Sigmoid colon (tissue), 7 donors: ENCODE data around the gene SKP2. TPM values are rescaled to one million over a fixed set of nuclear protein-coding genes. Genes with fewer than 3 reads are reported as not detected.

ENCODE experiments used
- DNase-seq: peaks from one replicate; pipeline ENCODE4 v3.0.0-alpha.2; 2019
- H3K27ac ChIP-seq, 4 donors: fragments of 200-600 bp; sonication (generic); one replicate each; pipeline ENCODE4 v1.5.1; 2016 to 2019; ENCODE audit warnings: mild to moderate bottlenecking in 1 of 4
- H3K27me3 ChIP-seq, 3 donors: fragments of 200-600 bp; sonication (generic); one replicate each; pipeline ENCODE4 v1.5.1; 2019; ENCODE audit warnings: mild to moderate bottlenecking in 1 of 3
- H3K36me3 ChIP-seq, 4 donors: fragments of 200-600 bp; sonication (generic); one replicate each; pipeline ENCODE4 v1.5.1; 2016 to 2019
- H3K4me1 ChIP-seq, 4 donors: fragments of 200-600 bp; sonication (generic); one replicate each; pipeline ENCODE4 v1.5.1; 2017 to 2019
- H3K4me3 ChIP-seq, 4 donors: fragments of 200-600 bp; sonication (generic); one replicate each; pipeline ENCODE4 v1.5.1; 2017 to 2019; ENCODE audit warnings: mild to moderate bottlenecking in 2 of 4, moderate library complexity in 1 of 4
- H3K9me3 ChIP-seq, 4 donors: fragments of 200-600 bp in 3 of 4; sonication (generic) in 3 of 4; one replicate each; pipeline versions ENCODE4 v1.5.1 to v1.6.1; 2013 to 2019
- EP300 ChIP-seq, 4 donors: sonication (generic); formaldehyde crosslinking; IDR thresholded peaks; one replicate each; pipeline ENCODE4 v1.6.1; 2017; ENCODE audit warnings: antibody characterized with exemption in 4 of 4
- POLR2A ChIP-seq, 2 donors: fragments of 450-650 bp; IDR thresholded peaks; one replicate each; pipeline ENCODE4 v1.6.1; 2016; ENCODE audit warnings: antibody characterized with exemption in 2 of 2, mild to moderate bottlenecking in 2 of 2, moderate library complexity in 2 of 2
- POLR2AphosphoS5 ChIP-seq, 4 donors: sonication (generic); formaldehyde crosslinking; IDR thresholded peaks; one replicate each; pipeline ENCODE4 v1.6.1; 2017; ENCODE audit warnings: antibody characterized with exemption in 4 of 4
- WGBS, 2 donors: extraction: QIAGEN DNeasy Blood & Tissue Kit; methylation state at CpG; one replicate each; pipeline ENCODE4 v1.1.7; 2013; 5-methylcytosine and 5-hydroxymethylcytosine counted together
- intact Hi-C: fragments of 100-400 bp; cut with DNase I; formaldehyde crosslinking; loops from one replicate; pipeline ENCODE4 v1.15.1; 2023
- polyA plus RNA-seq, 3 donors: library from polyadenylated mRNA; stranded (reverse); fragments of 200-250 nt; gene quantifications; one replicate each; pipeline ENCODE4 v1.2.3, GENCODE V29; 2013
- total RNA-seq, 4 donors: library from RNA; depleted of rRNA; stranded (reverse); fragments of >200 nt; gene quantifications; one replicate each; pipeline ENCODE4 v1.1.0, GENCODE V29; 2016
- TF ChIP-seq, protein P1 (sequence below), 4 experiments: fragments of 450-650 bp in 3 of 4; fragments of 200-600 bp in 1 of 4; IDR thresholded peaks; one replicate each; pipeline ENCODE4 v1.5.1; 2016 to 2019; ENCODE audit warnings: antibody characterized with exemption in 4 of 4, mild to moderate bottlenecking in 3 of 4, moderate library complexity in 2 of 4
- donor health status: healthy with polysubstance abuse.
- donor health status: Bipolar disorder and iron deficiency.
- donor health status: healthy.

The SKP2 gene
- total and polyA plus RNA-seq, 7 donors, result 2.4 to 9.6 (median 7.0) TPM

DNA sequence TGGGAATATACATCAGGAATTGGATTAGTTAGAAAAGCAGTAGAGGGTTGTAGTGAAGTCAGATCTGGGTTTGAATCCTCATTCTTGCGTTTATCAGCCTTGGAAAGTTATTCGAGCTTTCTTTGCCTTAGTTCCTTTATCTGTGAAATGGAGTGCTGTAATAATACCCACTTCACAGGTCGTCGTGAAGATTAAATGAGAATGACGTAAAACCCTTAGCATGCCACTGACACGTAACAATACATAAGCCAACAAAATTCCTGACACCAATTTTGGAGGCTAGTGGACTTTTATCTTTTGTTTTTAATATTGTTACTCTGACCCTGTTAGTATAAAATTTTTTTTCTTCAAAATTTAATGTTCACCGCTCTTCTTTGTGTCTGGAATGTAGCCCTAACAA, 3.4 kb downstream of the SKP2 start:
- peaks cover 0 to 60% (median 0%) of the 10 kb centered on the region in 4 donors for H3K36me3 ChIP-seq
- intact Hi-C loops, result no loop called here

DNA sequence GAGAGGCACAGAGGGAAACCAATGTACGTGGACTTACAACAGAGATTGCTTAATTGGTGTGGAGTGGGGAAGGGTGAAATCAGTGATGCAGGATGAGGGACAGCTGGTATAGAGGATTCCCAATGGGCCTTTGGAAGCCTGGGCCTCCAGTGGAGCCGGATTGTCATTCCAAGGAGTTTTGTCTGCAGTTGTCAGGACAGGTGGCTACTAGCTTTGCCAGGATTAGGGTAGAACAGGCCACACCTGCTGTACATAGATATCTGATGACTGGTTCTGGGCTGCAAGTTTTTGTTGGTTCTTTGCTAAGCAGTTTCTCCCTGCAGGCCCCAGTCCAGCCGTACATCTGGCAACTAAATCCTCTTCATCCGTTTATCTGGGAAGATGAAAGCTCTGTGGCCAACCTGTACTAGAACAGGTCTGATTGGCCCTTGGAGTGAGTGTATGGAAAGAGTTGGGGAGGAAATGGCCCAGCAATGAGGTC, 4.2 kb downstream of the SKP2 start:
- TF ChIP-seq POLR2A (IDR thresholded peaks at IDR 0.05) (no peak), POLR2AphosphoS5 (IDR thresholded peaks at IDR 0.05) (no peak)
- intact Hi-C loops, result no loop called here
- DNase-seq, result no peak
- 85 to 86% methylated on average over 4 of the region's 4 CpGs for WGBS, 2 donors
- Histone ChIP-seq H3K36me3 (peaks cover 0 to 66% (median 0%) of the 10 kb centered on the region in 4 donors), H3K4me1 (peaks cover 0 to 31% (median 13%) of the 10 kb centered on the region in 4 donors), H3K27ac (no peak overlapping the region), H3K27me3 (no peaks in the 10 kb centered on the region), H3K4me3 (no peak overlapping the region), H3K9me3 (no peaks in the 10 kb centered on the region)

More for the DNA sequence above, 3.4 kb downstream of the SKP2 start:
- TF ChIP-seq, protein P1, sequence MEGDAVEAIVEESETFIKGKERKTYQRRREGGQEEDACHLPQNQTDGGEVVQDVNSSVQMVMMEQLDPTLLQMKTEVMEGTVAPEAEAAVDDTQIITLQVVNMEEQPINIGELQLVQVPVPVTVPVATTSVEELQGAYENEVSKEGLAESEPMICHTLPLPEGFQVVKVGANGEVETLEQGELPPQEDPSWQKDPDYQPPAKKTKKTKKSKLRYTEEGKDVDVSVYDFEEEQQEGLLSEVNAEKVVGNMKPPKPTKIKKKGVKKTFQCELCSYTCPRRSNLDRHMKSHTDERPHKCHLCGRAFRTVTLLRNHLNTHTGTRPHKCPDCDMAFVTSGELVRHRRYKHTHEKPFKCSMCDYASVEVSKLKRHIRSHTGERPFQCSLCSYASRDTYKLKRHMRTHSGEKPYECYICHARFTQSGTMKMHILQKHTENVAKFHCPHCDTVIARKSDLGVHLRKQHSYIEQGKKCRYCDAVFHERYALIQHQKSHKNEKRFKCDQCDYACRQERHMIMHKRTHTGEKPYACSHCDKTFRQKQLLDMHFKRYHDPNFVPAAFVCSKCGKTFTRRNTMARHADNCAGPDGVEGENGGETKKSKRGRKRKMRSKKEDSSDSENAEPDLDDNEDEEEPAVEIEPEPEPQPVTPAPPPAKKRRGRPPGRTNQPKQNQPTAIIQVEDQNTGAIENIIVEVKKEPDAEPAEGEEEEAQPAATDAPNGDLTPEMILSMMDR (IDR thresholded peaks at IDR 0.05), result no peak
- TF ChIP-seq EP300 (IDR thresholded peaks at IDR 0.05), result no peak
- no peak for TF ChIP-seq POLR2AphosphoS5 (IDR thresholded peaks at IDR 0.05)
- no peak for TF ChIP-seq POLR2A (IDR thresholded peaks at IDR 0.05)
- Histone ChIP-seq H3K9me3 (no peaks in the 10 kb centered on the region), H3K4me1 (peaks cover 0 to 38% (median 17%) of the 10 kb centered on the region in 4 donors), H3K27me3 (no peaks in the 10 kb centered on the region), H3K4me3 (no peak overlapping the region), H3K27ac (no peak overlapping the region)
- no peak for DNase-seq
- WGBS, 2 donors, result 94 to 95% methylated on average over 7 of the region's 7 CpGs

DNA sequence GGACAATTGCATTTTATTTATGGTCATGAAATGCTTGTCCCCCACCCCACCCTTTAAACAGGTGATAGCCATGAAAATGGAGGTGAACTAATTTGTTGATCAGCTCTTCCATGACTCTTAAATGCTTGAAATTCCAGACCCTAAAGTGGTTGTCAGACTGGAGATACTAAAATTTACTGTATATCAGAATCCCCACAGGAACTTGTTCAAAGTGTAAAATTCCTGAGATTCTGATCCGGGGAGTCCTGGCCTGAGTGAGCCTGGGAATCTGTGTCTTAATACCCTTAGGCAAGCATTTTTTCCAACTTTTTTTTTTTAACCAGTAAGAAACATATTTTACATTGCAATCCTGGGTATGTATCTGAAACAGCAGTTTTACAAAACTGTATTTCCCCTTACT, 4.7 kb downstream of the SKP2 start:
- intact Hi-C loops, result no loop called here
- Histone ChIP-seq H3K9me3 (no peaks in the 10 kb centered on the region), H3K27ac (no peak overlapping the region), H3K36me3 (peaks cover 0 to 71% (median 0%) of the 10 kb centered on the region in 4 donors), H3K4me3 (no peak overlapping the region), H3K4me1 (peaks cover 0 to 31% (median 12%) of the 10 kb centered on the region in 4 donors), H3K27me3 (no peaks in the 10 kb centered on the region)
- TF ChIP-seq EP300 (IDR thresholded peaks at IDR 0.05), result no peak
- no peak for TF ChIP-seq POLR2A (IDR thresholded peaks at IDR 0.05)
- TF ChIP-seq, protein P1 (IDR thresholded peaks at IDR 0.05), result no peak
- no peak for TF ChIP-seq POLR2AphosphoS5 (IDR thresholded peaks at IDR 0.05)
- 79 to 88% methylated on average over 1 of the region's 1 CpG for whole genome bisulfite sequencing, 2 donors
- no peak for DNase-seq

DNA sequence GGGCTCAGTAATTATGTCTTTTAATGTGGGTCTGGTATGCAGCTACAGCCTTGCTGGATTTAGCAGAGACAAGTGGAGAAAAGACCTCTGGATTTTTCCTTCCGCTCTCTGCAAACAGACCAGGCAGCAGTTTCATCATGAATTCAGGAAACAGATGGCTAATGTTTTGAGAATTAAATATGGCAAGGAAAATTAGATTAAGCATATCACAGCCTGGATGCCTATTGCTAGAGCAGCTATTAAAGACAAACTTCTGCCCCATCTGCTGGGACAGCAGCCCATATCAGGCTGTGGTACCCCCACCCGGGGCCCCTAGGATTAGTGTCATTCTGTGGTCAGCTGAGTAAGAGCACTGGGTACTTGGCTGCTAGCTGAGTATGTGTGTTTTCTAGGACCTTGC, 6.2 kb downstream of the SKP2 start:
- no peak for DNase-seq
- H3K4me1 ChIP-seq, result peaks cover 0 to 24% (median 9%) of the 10 kb centered on the region in 4 donors
- no peaks in the 10 kb centered on the region for H3K9me3 ChIP-seq
- H3K27ac ChIP-seq, result no peak overlapping the region
- H3K4me3 ChIP-seq, result no peak overlapping the region
- WGBS, 2 donors, result 70 to 88% methylated on average over 2 of the region's 2 CpGs
- H3K27me3 ChIP-seq, result no peaks in the 10 kb centered on the region
- H3K36me3 ChIP-seq, result peaks cover 0 to 86% (median 0%) of the 10 kb centered on the region in 4 donors
- TF ChIP-seq POLR2AphosphoS5 (IDR thresholded peaks at IDR 0.05) (no peak), POLR2A (IDR thresholded peaks at IDR 0.05) (no peak), EP300 (IDR thresholded peaks at IDR 0.05) (no peak)
- TF ChIP-seq, protein P1 (IDR thresholded peaks at IDR 0.05), result no peak
- intact Hi-C loops, result no loop called here

DNA sequence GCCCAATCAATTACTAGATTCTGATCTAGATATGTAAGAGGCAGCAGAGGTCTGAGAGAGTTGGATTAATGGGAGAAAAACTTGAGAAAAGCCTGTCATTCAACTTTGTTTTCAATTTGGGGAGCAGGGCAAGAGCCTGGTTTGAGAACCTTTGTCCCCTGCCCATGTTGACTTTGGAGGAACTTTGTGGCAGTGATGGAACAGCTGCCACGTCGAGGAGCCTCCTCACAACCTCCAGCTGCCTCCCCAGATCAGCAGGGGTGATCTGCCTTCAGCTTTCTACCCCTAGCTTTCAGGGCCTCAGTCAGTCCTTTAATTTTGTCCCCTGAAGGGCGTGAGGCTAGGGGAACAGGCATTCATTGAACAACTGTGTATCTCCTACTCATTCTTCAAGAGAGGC, 8.7 kb downstream of the SKP2 start:
- no peak for TF ChIP-seq POLR2AphosphoS5 (IDR thresholded peaks at IDR 0.05)
- TF ChIP-seq, protein P1 (IDR thresholded peaks at IDR 0.05), result no peak
- TF ChIP-seq EP300 (IDR thresholded peaks at IDR 0.05), result no peak
- TF ChIP-seq POLR2A (IDR thresholded peaks at IDR 0.05), result no peak
- WGBS, 2 donors, result 58 to 85% methylated on average over 3 of the region's 3 CpGs
- intact Hi-C loops, result no loop called here

More for the DNA sequence above, 8.7 kb downstream of the SKP2 start:
- Histone ChIP-seq H3K36me3 (peaks cover 0 to 93% (median 3%) of the 10 kb centered on the region in 4 donors), H3K4me3 (no peak overlapping the region), H3K27ac (no peak overlapping the region), H3K9me3 (no peaks in the 10 kb centered on the region), H3K27me3 (no peaks in the 10 kb centered on the region), H3K4me1 (peaks cover 0 to 13% (median 4%) of the 10 kb centered on the region in 4 donors)
- DNase-seq, result no peak
